ENCODE data around the gene GDF2.

The GDF2 gene

GRCh38 chr10:47339759-47340607 lies 17.7 kb downstream of the GDF2 start:
- Histone ChIP-seq H3K27ac (ENCODE audit: insufficient read depth, low read depth, low read length, poor library complexity, severe bottlenecking) (no peak overlapping the region), H3K9me3 (ENCODE audit: control insufficient read depth, low read length) (no peaks in the 10 kb centered on the region), H3K4me1 (ENCODE audit: control insufficient read depth, insufficient read depth, low read length) (no peaks in the 10 kb centered on the region), H3K27me3 (ENCODE audit: control insufficient read depth, insufficient read depth, low read length, poor library complexity, severe bottlenecking) (no peaks in the 10 kb centered on the region), H3K36me3 (ENCODE audit: control insufficient read depth, insufficient read depth, low read length) (no peaks in the 10 kb centered on the region), H3K4me3 (ENCODE audit: insufficient read depth, low read depth, low read length) (no peak overlapping the region)
- WGBS, 2 experiments = 85 to 87% methylated on average over 15 of the region's 15 CpGs

GRCh38 chr10:47340608-47341170 lies 18.4 kb downstream of the GDF2 start:
- no peaks in the 10 kb centered on the region for H3K4me1 ChIP-seq (ENCODE audit: control insufficient read depth, insufficient read depth, low read length)
- H3K27me3 ChIP-seq (ENCODE audit: control insufficient read depth, insufficient read depth, low read length, poor library complexity, severe bottlenecking) = no peaks in the 10 kb centered on the region
- no peaks in the 10 kb centered on the region for H3K9me3 ChIP-seq (ENCODE audit: control insufficient read depth, low read length)
- no peaks in the 10 kb centered on the region for H3K36me3 ChIP-seq (ENCODE audit: control insufficient read depth, insufficient read depth, low read length)
- 74 to 78% methylated on average over 4 to 5 of the region's 5 CpGs for WGBS, 2 experiments
- H3K4me3 ChIP-seq (ENCODE audit: insufficient read depth, low read depth, low read length) = no peak overlapping the region
- H3K27ac ChIP-seq (ENCODE audit: insufficient read depth, low read depth, low read length, poor library complexity, severe bottlenecking) = no peak overlapping the region

- H3K9me3 ChIP-seq (ENCODE audit: control insufficient read depth, low read length) = no peaks in the 10 kb centered on the region
- H3K36me3 ChIP-seq (ENCODE audit: control insufficient read depth, insufficient read depth, low read length) = no peaks in the 10 kb centered on the region
- H3K4me1 ChIP-seq (ENCODE audit: control insufficient read depth, insufficient read depth, low read length) = no peaks in the 10 kb centered on the region
- H3K4me3 ChIP-seq (ENCODE audit: insufficient read depth, low read depth, low read length) = no peak overlapping the region
- H3K27ac ChIP-seq (ENCODE audit: insufficient read depth, low read depth, low read length, poor library complexity, severe bottlenecking) = no peak overlapping the region
- WGBS, 2 experiments = 90 to 93% methylated on average over 13 of the region's 13 CpGs
- H3K27me3 ChIP-seq (ENCODE audit: control insufficient read depth, insufficient read depth, low read length, poor library complexity, severe bottlenecking) = no peaks in the 10 kb centered on the region
These were observed 23.0 kb downstream of the GDF2 start for GRCh38 chr10:47344996-47345870.

- Histone ChIP-seq H3K4me3 (ENCODE audit: insufficient read depth, low read depth, low read length) (no peak overlapping the region), H3K4me1 (ENCODE audit: control insufficient read depth, insufficient read depth, low read length) (no peaks in the 10 kb centered on the region), H3K9me3 (ENCODE audit: control insufficient read depth, low read length) (no peaks in the 10 kb centered on the region), H3K27me3 (ENCODE audit: control insufficient read depth, insufficient read depth, low read length, poor library complexity, severe bottlenecking) (no peaks in the 10 kb centered on the region), H3K36me3 (ENCODE audit: control insufficient read depth, insufficient read depth, low read length) (no peaks in the 10 kb centered on the region), H3K27ac (ENCODE audit: insufficient read depth, low read depth, low read length, poor library complexity, severe bottlenecking) (no peak overlapping the region)
- 90 to 95% methylated on average over 12 to 13 of the region's 13 CpGs for WGBS, 2 experiments
These were observed 24.5 kb downstream of the GDF2 start for GRCh38 chr10:47346581-47347302.

- WGBS, 2 experiments = 84 to 93% methylated on average over 4 of the region's 4 CpGs
- H3K4me3 ChIP-seq (ENCODE audit: insufficient read depth, low read depth, low read length) = no peak overlapping the region
These were observed 25.0 kb downstream of the GDF2 start for GRCh38 chr10:47347303-47347675.

GRCh38 chr10:47348138-47348651 lies 25.9 kb downstream of the GDF2 start, which contains the start of gene RBP3:
RBP3 (plus strand) TSS chr10:47348363; CDS start chr10:47348485, 122 bp downstream.
- Histone ChIP-seq H3K27me3 (ENCODE audit: control insufficient read depth, insufficient read depth, low read length, poor library complexity, severe bottlenecking) (no peaks in the 10 kb centered on the region), H3K4me3 (ENCODE audit: insufficient read depth, low read depth, low read length) (no peak within 1 kb of the TSS), H3K36me3 (ENCODE audit: control insufficient read depth, insufficient read depth, low read length) (no peaks in the 10 kb centered on the region), H3K4me1 (ENCODE audit: control insufficient read depth, insufficient read depth, low read length) (no peaks in the 10 kb centered on the region), H3K27ac (ENCODE audit: insufficient read depth, low read depth, low read length, poor library complexity, severe bottlenecking) (no peak within 1 kb of the TSS), H3K9me3 (ENCODE audit: control insufficient read depth, low read length) (no peaks in the 10 kb centered on the region)
- WGBS, 2 experiments = 94% methylated on average over 5 of the region's 5 CpGs

More at GRCh38 chr10:47347303-47347675, 25.0 kb downstream of the GDF2 start:
- H3K27me3 ChIP-seq (ENCODE audit: control insufficient read depth, insufficient read depth, low read length, poor library complexity, severe bottlenecking) = no peaks in the 10 kb centered on the region
- no peak overlapping the region for H3K27ac ChIP-seq (ENCODE audit: insufficient read depth, low read depth, low read length, poor library complexity, severe bottlenecking)
- H3K36me3 ChIP-seq (ENCODE audit: control insufficient read depth, insufficient read depth, low read length) = no peaks in the 10 kb centered on the region
- no peaks in the 10 kb centered on the region for H3K4me1 ChIP-seq (ENCODE audit: control insufficient read depth, insufficient read depth, low read length)
- H3K9me3 ChIP-seq (ENCODE audit: control insufficient read depth, low read length) = no peaks in the 10 kb centered on the region

GRCh38 chr10:47348661-47349470 lies 26.6 kb downstream of the GDF2 start:
- Histone ChIP-seq H3K4me1 (ENCODE audit: control insufficient read depth, insufficient read depth, low read length) (no peaks in the 10 kb centered on the region), H3K27ac (ENCODE audit: insufficient read depth, low read depth, low read length, poor library complexity, severe bottlenecking) (no peak overlapping the region), H3K36me3 (ENCODE audit: control insufficient read depth, insufficient read depth, low read length) (no peaks in the 10 kb centered on the region), H3K27me3 (ENCODE audit: control insufficient read depth, insufficient read depth, low read length, poor library complexity, severe bottlenecking) (no peaks in the 10 kb centered on the region), H3K9me3 (ENCODE audit: control insufficient read depth, low read length) (no peaks in the 10 kb centered on the region), H3K4me3 (ENCODE audit: insufficient read depth, low read depth, low read length) (no peak overlapping the region)
- WGBS, 2 experiments = 95% methylated on average over 36 of the region's 36 CpGs

GRCh38 chr10:47349516-47349915 lies 27.3 kb downstream of the GDF2 start:
- H3K27ac ChIP-seq (ENCODE audit: insufficient read depth, low read depth, low read length, poor library complexity, severe bottlenecking) = no peak overlapping the region
- H3K4me1 ChIP-seq (ENCODE audit: control insufficient read depth, insufficient read depth, low read length) = no peaks in the 10 kb centered on the region
- H3K27me3 ChIP-seq (ENCODE audit: control insufficient read depth, insufficient read depth, low read length, poor library complexity, severe bottlenecking) = no peaks in the 10 kb centered on the region
- H3K36me3 ChIP-seq (ENCODE audit: control insufficient read depth, insufficient read depth, low read length) = no peaks in the 10 kb centered on the region
- 94 to 96% methylated on average over 22 of the region's 22 CpGs for WGBS, 2 experiments
- no peaks in the 10 kb centered on the region for H3K9me3 ChIP-seq (ENCODE audit: control insufficient read depth, low read length)
- no peak overlapping the region for H3K4me3 ChIP-seq (ENCODE audit: insufficient read depth, low read depth, low read length)

- Histone ChIP-seq H3K27me3 (ENCODE audit: control insufficient read depth, insufficient read depth, low read length, poor library complexity, severe bottlenecking) (no peaks in the 10 kb centered on the region), H3K36me3 (ENCODE audit: control insufficient read depth, insufficient read depth, low read length) (no peaks in the 10 kb centered on the region), H3K4me3 (ENCODE audit: insufficient read depth, low read depth, low read length) (no peak overlapping the region), H3K9me3 (ENCODE audit: control insufficient read depth, low read length) (no peaks in the 10 kb centered on the region), H3K27ac (ENCODE audit: insufficient read depth, low read depth, low read length, poor library complexity, severe bottlenecking) (no peak overlapping the region), H3K4me1 (ENCODE audit: control insufficient read depth, insufficient read depth, low read length) (no peaks in the 10 kb centered on the region)
- 97% methylated on average over 31 of the region's 31 CpGs for WGBS, 2 experiments
These were observed 27.7 kb downstream of the GDF2 start for GRCh38 chr10:47349941-47350371.

All from ectodermal cell (in vitro differentiated cells).